ENCODE measurements around the gene ZBTB20. TPM values are rescaled to one million over a fixed set of nuclear protein-coding genes. Genes with fewer than 3 reads are reported as not detected.

ZBTB20 gene
- total RNA-seq, 1 donor from 2014 or later: 32.5 TPM

- no peaks in the 10 kb centered on the region for H3K27me3 ChIP-seq (ENCODE audit: control insufficient read depth, insufficient read depth, low read length)
- H3K4me3 ChIP-seq (ENCODE audit: low read depth, low read length): no peak overlapping the region
- no peaks in the 10 kb centered on the region for H3K36me3 ChIP-seq (ENCODE audit: control insufficient read depth, insufficient read depth, low read length)
- TF ChIP-seq, protein P1, sequence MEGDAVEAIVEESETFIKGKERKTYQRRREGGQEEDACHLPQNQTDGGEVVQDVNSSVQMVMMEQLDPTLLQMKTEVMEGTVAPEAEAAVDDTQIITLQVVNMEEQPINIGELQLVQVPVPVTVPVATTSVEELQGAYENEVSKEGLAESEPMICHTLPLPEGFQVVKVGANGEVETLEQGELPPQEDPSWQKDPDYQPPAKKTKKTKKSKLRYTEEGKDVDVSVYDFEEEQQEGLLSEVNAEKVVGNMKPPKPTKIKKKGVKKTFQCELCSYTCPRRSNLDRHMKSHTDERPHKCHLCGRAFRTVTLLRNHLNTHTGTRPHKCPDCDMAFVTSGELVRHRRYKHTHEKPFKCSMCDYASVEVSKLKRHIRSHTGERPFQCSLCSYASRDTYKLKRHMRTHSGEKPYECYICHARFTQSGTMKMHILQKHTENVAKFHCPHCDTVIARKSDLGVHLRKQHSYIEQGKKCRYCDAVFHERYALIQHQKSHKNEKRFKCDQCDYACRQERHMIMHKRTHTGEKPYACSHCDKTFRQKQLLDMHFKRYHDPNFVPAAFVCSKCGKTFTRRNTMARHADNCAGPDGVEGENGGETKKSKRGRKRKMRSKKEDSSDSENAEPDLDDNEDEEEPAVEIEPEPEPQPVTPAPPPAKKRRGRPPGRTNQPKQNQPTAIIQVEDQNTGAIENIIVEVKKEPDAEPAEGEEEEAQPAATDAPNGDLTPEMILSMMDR (IDR thresholded peaks at IDR 0.05; ENCODE audit: insufficient read depth, low read length, poor library complexity, severe bottlenecking): no peak
- no peak for DNase-seq (ENCODE audit: low read depth)
Measured at GRCh38 chr3:115108614-115109013, 38.5 kb downstream of the ZBTB20 start.

DNA sequence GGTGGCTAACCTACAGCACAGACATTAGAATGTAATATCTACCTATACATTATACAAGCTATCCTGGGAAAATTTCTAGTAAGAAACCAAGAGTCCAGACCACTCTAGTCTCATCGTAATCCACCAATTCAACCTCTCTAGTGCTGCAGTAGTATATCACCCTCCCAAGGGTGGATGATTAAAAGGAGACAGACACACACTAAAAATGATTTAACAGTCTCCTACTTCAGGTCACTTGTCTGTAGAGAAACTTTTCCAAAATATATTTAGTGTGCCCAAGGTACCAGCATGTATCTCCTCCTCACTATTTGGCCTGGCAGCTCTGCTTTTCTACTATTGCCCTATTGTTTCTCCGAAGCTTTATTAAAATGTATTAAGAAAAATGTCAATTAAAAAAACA is 45.0 kb downstream of the ZBTB20 start:
- DNase-seq (ENCODE audit: low read depth): no peak
- TF ChIP-seq, protein P1 (IDR thresholded peaks at IDR 0.05; ENCODE audit: insufficient read depth, low read length, poor library complexity, severe bottlenecking): no peak
- no peaks in the 10 kb centered on the region for H3K27me3 ChIP-seq (ENCODE audit: control insufficient read depth, insufficient read depth, low read length)
- no peak overlapping the region for H3K4me3 ChIP-seq (ENCODE audit: low read depth, low read length)
- H3K36me3 ChIP-seq (ENCODE audit: control insufficient read depth, insufficient read depth, low read length): no peaks in the 10 kb centered on the region

DNA sequence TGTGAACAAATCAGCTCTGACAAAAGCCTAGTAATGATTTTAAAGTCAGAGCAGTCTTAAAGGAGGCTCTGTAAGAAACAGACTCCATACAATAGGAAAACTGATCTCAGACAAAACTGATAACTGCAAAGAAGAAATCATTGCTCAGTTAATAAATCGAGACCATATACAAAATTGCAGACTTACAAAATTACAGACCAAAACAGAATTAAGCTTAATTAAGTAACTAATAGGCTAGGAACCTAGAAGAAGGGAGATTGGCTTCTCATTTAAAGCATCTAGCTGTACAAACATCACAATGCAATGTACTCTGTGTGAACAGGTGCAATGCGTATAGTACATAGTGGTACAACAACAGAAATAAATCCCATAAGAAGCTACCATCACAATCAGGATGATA is 46.3 kb downstream of the ZBTB20 start:
- Histone ChIP-seq H3K36me3 (ENCODE audit: control insufficient read depth, insufficient read depth, low read length) (no peaks in the 10 kb centered on the region), H3K27me3 (ENCODE audit: control insufficient read depth, insufficient read depth, low read length) (no peaks in the 10 kb centered on the region), H3K4me3 (ENCODE audit: low read depth, low read length) (no peak overlapping the region)
- TF ChIP-seq, protein P1 (IDR thresholded peaks at IDR 0.05; ENCODE audit: insufficient read depth, low read length, poor library complexity, severe bottlenecking): no peak
- DNase-seq (ENCODE audit: low read depth): no peak

DNA sequence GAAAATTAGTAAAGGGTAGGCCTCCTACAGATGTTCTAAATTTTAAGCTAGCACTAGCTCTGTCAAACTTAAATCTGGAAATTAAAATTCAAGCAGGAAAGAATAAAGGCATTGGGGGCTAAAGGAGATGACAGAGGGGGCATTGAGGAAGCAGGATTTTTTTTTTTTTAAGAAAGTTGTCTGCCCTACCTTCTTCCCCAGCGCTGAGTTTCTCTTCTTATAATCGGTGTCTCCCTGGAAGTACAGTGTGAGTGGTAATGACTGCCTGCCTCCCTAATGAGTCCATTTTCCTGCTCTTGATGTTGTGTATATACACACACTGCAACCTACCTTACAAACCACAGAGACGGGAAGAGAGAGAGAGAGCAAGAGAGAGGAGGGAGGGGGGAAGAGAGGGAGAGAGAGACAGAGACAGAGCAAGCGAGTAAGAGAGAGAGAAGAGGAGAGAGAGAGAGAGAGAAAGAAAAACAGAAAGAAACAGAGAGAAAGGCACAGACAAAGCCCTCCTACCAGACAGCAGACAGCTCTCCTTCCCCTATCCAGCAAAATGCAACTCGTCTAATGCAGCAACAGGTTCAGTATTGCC is 47.0 kb downstream of the ZBTB20 start:
- Histone ChIP-seq H3K27me3 (ENCODE audit: control insufficient read depth, insufficient read depth, low read length) (no peaks in the 10 kb centered on the region), H3K4me3 (ENCODE audit: low read depth, low read length) (peak overlapping the region; percentile 32), H3K36me3 (ENCODE audit: control insufficient read depth, insufficient read depth, low read length) (no peaks in the 10 kb centered on the region)
- TF ChIP-seq, protein P1 (IDR thresholded peaks at IDR 0.05; ENCODE audit: insufficient read depth, low read length, poor library complexity, severe bottlenecking): no peak
- DNase-seq (ENCODE audit: low read depth): peak; percentile 50

DNA sequence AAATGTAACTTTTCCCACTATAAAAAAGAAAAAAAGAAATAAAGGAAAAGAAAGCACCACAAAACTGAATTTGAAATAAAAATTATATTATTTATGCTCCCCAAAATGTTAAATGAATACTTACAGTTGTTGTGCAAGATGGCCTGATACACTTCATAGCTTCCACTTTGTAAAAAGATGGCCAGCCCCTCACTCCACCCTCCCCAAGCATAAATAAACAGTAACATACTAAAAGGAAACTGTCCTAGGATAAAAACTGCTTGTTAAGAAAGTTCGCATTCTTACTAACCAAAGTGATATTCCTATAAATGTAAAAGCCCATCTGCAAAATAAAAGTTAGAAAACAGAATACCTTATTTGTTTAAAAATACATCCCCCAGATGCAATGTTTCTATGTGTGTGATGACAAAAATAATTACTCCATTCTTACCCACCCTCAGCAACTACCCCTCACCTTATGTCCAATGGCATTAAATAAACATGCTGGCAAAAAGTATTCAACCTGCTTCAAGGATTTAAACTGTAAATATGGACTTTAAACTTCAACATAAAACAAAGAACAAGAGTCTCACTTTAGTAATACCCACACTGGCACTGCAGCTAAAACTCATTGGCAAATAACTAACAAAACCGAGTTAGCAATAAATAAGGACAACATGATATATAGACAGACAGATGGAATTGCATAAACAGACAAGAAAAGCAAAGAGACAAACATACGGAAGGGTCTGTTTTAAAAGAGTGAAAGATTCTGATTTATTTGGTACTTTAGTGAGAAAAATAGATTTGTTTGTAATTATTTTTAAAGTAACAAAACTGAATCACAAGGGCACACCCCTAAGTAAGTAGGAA is 47.7 kb downstream of the ZBTB20 start:
- DNase-seq (ENCODE audit: low read depth): no peak
- Histone ChIP-seq H3K27me3 (ENCODE audit: control insufficient read depth, insufficient read depth, low read length) (no peaks in the 10 kb centered on the region), H3K36me3 (ENCODE audit: control insufficient read depth, insufficient read depth, low read length) (no peaks in the 10 kb centered on the region), H3K4me3 (ENCODE audit: low read depth, low read length) (peak overlapping the region; percentile 32)
- TF ChIP-seq, protein P1 (IDR thresholded peaks at IDR 0.05; ENCODE audit: insufficient read depth, low read length, poor library complexity, severe bottlenecking): no peak
